ELR (cell line): ENCODE measurements around the gene DYNC1LI1.
A peak's percentile ranks its signal among the peaks of the same experiment; 100 is the strongest.
"Not testable (repeated sequence)": the region's sequence is repeated elsewhere in the genome, so short reads cannot be mapped to it uniquely, and the experiment has no call there.

Source experiments
- DNase-seq: peaks from one replicate; pipeline ENCODE4 v3.0.0-alpha.2; 2015; ENCODE audit warnings: low read depth

DYNC1LI1 gene

GRCh38 chr3:32531010-32531647 is 39.5 kb downstream of the DYNC1LI1 start:
- DNase-seq, result no peak

- no peak for DNase-seq
Measured at GRCh38 chr3:32525720-32526119, 44.9 kb downstream of the DYNC1LI1 start.

GRCh38 chr3:32522682-32523081 is 48.0 kb downstream of the DYNC1LI1 start:
- no peak for DNase-seq

- DNase-seq, result not testable (repeated sequence)
Measured at GRCh38 chr3:32518921-32519320, 51.7 kb downstream of the DYNC1LI1 start.

GRCh38 chr3:32516751-32517150 is 53.9 kb downstream of the DYNC1LI1 start:
- DNase-seq, result not testable (repeated sequence)

- DNase-seq, result no peak
Measured at GRCh38 chr3:32511005-32511404, 59.7 kb downstream of the DYNC1LI1 start.

- peak; percentile 72 for DNase-seq
Measured at GRCh38 chr3:32510075-32510724, 60.5 kb downstream of the DYNC1LI1 start.

- DNase-seq, result no peak
Measured at GRCh38 chr3:32508711-32509110, 61.9 kb downstream of the DYNC1LI1 start.

GRCh38 chr3:32506466-32506865 is 64.2 kb downstream of the DYNC1LI1 start:
- no peak for DNase-seq

GRCh38 chr3:32502946-32503286 is 67.7 kb downstream of the DYNC1LI1 start:
- DNase-seq, result no peak

GRCh38 chr3:32502118-32502945 is 68.3 kb downstream of the DYNC1LI1 start, which contains the start of gene CMTM6:
Gene CMTM6 (minus strand): TSS chr3:32502852. CDS start chr3:32502745, 107 bp downstream.
- DNase-seq, result peak; percentile 82

GRCh38 chr3:32501783-32502117 is 68.9 kb downstream of the DYNC1LI1 start:
- no peak for DNase-seq

- peak; percentile 8 for DNase-seq
Measured at GRCh38 chr3:32500880-32501782, 69.5 kb downstream of the DYNC1LI1 start.

- DNase-seq, result no peak
Measured at GRCh38 chr3:32500231-32500630, 70.4 kb downstream of the DYNC1LI1 start.

- DNase-seq, result no peak
Measured at GRCh38 chr3:32499585-32499984, 71.1 kb downstream of the DYNC1LI1 start.

- DNase-seq, result no peak
Measured at GRCh38 chr3:32498992-32499391, 71.7 kb downstream of the DYNC1LI1 start.

GRCh38 chr3:32498252-32498651 is 72.4 kb downstream of the DYNC1LI1 start:
- DNase-seq, result no peak

- DNase-seq, result no peak
Measured at GRCh38 chr3:32495609-32496008, 75.0 kb downstream of the DYNC1LI1 start.

- no peak for DNase-seq
Measured at GRCh38 chr3:32495085-32495484, 75.6 kb downstream of the DYNC1LI1 start.

GRCh38 chr3:32493437-32494414 is 76.9 kb downstream of the DYNC1LI1 start:
- DNase-seq, result peak; percentile 52
